GM19452 (cell line): ENCODE data around the gene FSTL4.

Experiments
- ATAC-seq: cut with Tn5 transposase; IDR thresholded peaks from one replicate; pipeline ENCODE4 v1.9.1; 2021; ENCODE audit not compliant: unreplicated experiment

FSTL4 gene

DNA sequence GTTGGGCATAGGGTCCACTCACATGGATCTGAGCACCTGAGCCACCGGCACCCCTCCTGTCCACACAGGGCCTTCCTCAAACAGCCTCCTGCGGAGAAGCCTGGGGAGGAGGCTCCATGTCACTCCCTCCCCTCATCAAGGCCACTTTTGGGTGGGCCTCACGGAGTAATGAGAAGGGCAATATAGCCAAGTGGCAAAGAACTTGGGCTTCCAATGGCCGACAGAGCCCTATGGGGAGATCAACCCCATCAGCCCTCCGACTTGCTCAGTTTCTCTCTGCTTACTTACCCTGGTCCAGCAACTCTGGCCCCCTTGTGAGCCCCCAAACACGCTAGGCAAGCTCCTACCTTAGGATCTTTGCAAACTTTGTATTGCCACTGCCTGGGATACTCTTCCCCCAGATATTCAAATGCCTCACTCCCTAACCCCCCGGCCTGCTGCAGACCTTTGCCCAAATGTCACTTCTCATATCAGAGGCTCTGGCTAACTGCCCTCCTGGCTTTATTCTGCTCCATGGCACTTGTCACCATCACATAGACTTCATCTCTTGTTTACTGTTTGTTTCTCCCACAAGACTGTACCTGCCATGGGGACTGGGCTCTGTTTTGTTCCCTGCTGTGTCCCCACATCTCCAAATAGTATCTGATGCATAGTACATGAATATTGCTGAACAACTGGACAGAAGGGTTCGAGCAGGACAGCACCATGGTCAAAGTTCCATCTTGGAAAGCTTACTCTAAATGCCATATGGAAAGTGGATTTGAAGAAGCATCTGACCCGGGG lies 220.8 kb downstream of the FSTL4 start:
- no peak for ATAC-seq

- ATAC-seq = no peak
Measured at GRCh38 chr5:133390416-133391353, 221.7 kb downstream of the FSTL4 start.

GRCh38 chr5:133389066-133389590 lies 223.2 kb downstream of the FSTL4 start:
- no peak for ATAC-seq

DNA sequence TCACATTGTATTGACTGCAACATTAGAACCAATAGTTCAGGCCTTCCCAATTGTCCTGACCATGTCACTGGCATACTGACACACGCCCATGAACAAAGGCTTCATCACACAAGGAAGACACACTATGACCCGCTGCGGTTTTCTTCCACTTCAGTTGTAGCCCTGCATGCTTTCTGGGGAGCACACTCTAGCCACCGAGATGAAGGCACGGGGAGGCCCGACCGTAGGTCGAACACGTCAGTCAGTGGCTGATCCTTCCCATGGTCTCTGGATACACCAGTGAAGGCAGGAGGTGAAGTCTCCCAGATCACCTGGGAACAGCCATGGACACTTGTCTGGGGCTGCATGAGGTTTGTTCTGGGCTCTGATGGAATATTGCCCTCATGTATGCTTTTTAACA lies 224.7 kb downstream of the FSTL4 start:
- no peak for ATAC-seq

- ATAC-seq = no peak
Measured at GRCh38 chr5:133387091-133387490, 225.2 kb downstream of the FSTL4 start.

DNA sequence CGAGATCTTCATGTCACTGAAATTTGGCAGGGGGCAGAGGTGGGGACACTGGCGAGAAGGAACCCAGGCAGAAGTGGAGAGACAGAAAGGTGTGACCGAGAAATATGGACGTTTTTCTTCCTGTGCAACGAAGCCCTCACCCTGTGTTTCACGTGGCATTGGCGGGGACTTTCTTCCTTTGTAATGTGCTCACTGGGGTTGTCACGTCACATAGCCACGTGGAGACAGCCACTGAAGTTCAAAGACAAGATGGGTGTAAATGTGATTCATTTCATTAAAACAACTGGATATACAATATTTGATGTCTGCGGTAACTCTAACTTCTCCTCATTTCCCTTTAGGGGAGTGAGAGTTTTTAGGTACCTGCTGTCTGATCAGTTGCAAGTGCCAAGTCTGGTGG lies 225.7 kb downstream of the FSTL4 start:
- ATAC-seq = no peak

DNA sequence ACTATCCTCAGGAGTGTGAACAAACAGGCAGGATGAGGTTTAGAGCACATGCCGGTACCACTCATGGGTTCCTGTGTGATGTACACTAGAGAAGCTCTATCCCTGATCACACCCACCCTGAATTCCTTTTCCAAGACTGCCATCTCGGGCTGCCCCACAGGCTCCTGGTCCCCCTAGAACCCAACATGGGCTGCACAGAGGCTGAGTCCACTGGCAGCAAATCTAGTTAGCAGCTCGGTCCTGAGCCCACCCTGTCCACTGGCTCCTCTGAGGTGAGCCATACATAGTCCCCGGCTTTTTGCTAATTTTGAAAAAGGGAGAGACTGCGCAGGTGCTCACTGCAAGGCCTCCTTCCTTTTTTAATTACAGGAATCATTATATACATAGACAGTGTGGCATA lies 227.0 kb downstream of the FSTL4 start:
- ATAC-seq = no peak

DNA sequence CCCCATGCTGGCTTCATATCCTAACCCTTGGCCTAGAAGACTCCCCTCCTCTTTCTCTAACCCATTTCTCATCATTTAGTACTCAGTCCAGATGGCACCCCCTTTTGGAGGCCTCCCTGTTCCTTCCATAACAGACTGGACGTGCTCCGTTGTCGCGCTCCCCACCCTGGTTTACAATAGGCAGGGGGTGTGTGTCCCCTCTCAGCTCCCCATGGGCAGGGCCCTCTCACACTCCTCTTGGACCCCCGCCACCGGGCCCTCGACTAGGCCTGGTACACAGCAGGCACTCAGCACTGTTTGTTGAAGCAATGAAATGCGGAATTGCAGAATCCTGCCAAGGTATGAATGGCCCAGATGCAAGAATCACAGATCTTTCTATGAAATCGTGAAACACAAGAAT lies 227.4 kb downstream of the FSTL4 start:
- no peak for ATAC-seq

DNA sequence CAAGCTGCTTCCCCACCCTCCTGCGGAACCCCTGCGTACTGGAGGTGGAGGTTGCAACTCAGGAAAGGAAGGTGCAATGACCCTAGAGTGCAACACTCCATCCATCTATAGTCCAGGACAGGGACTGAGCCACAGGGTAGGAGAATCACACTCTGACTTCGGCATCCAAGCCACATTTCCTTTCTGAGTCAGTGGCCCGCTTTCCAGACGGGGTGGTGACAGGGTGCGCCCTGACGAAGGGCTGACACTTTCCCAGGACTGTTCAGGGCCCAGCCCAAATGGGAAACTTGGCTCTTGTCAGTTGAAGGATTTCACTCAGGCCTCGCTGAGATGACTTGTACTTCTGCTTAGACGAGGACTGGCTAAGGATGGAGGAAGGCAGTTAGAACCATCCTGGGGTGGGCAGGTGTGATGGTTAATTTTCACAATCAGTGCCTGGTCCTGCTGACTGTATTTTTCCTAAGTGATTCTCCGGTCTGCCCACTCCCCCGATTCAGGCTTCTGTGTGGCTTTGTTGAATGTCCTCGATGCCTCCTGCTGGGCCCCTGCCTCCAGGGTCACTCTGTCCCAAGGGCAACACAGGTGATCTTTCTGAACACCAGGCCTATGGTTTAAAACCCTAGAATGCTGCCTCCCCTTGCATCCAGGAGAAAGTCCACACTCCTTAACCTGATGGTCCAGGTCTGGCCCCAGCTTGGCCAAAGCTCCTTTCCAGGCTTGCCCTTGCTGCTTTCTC lies 228.1 kb downstream of the FSTL4 start:
- no peak for ATAC-seq

- ATAC-seq = no peak
Measured at GRCh38 chr5:133383580-133383939, 228.8 kb downstream of the FSTL4 start.

- no peak for ATAC-seq
Measured at GRCh38 chr5:133382661-133383579, 229.4 kb downstream of the FSTL4 start.

DNA sequence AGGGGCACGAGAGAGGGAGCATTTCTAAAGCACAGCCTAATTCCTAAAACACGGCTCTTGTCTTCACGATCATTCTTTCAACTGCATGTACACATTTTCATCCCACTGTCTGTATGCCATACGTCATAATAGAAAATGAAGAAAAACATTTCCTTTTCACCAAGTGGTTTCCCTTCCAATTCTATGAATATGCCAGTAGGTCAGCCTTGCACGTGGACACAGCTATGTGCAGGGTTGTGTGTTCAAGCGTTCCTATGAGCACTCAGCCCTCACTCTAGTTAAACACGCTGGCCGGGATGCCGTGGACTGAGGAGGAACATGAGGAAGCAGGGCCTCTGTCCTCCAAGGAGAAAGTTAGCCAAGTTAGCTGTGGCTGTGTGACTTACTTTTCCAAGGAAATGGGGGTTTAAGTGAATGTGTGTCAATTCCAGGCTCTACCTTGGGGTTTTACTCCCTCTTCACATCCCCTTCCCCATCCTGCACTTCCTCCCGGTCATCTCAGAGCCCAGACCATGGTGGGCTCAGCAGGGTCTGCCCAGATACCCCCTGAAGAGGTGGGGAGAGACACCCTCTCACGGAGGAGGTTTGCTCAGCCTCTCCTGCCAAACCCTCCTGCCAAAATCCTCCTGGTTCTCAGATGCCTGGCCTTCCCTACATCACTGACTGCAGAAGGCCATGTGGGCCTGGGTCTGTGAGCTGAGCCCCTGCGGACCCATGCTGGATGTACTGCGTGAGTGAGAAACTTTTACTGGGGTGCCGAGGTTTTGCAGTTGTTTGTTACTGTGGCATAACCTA lies 230.6 kb downstream of the FSTL4 start:
- no peak for ATAC-seq

- no peak for ATAC-seq
Measured at GRCh38 chr5:133381041-133381440, 231.3 kb downstream of the FSTL4 start.

DNA sequence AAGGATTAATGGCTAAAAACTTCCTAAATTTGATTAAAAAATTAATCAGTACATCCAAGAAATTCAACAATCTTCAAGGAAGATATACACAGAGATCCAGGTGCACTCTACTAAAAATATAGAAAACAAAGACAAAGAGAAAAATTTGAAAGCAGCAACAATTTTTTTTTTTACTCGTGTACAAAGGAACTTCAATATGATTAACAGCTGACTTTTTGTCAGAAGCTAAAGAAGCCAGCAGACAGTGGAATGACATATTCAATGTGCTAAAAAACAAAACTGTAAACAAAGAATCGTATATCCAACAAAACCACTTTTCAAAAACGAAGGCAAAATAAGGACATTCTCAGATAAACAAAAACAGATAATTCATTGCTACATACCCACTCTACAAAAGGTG lies 234.6 kb downstream of the FSTL4 start:
- ATAC-seq = no peak

DNA sequence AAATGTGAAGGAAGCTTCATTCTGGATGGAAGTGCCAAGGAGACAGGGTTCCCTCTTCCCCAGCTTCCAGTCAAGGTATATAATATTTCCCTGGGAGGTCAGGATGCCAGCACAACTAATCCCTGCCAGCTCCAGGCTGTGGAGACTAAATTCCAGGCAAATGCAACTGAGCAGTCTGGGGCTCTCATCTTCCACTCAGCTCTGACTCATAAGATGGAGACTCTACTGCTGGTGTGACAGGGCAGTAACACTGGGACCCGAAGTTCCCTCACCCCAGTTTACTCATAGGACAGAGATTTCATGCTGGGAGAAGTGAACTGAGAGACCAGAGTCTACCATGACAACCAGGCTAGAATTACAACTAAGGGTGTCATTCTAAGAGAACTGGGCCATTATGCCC lies 235.4 kb downstream of the FSTL4 start:
- no peak for ATAC-seq

GRCh38 chr5:133373121-133373870 lies 239.0 kb downstream of the FSTL4 start:
- ATAC-seq = no peak

DNA sequence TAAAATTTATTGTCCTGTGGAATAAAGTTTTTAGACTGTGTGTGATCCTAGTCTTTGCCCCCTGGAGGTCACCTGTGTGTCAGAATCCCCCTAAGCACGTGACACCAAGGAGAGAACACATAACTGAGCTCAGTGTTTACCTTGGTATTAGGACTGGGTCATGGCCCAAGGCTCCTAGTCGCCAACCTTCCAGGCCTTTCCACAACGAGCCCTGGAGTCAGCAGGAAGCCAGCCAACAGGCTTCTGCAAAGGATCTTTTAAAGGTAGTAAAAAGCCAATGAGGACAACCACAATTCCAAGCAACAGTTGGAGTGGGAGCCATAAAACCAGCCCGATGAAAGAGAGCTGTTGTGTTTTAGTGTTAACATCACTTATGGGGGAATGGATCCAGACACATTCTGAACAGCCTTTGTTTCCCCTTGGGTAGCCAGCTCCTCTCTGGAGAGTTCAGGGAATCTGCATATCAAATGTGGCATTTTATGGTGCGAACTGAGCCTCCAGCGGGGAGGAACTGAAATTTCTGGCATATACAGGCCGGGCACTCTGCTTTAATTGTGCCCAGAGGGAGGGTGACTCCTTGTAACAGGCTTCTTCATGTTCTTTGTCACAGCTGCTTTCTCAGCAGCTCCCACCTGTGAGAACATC lies 239.9 kb downstream of the FSTL4 start:
- no peak for ATAC-seq
